NB4 (cell line): ENCODE measurements around the gene GNB1.
"Not testable (repeated sequence)": the region's sequence is repeated elsewhere in the genome, so short reads cannot be mapped to it uniquely, and the experiment has no call there.

Source experiments
- DNase-seq: peaks from one replicate; pipeline ENCODE4 v3.0.0; 2010; ENCODE audit warnings: low read depth
- H3K4me3 ChIP-seq: one replicate; pipeline ENCODE4 v1.5.1; 2011; ENCODE audit warnings: mild to moderate bottlenecking, low read depth, low read length, moderate library complexity
- CTCF ChIP-seq: IDR thresholded peaks from one replicate; pipeline ENCODE4 v1.5.1; 2012; ENCODE audit warnings: low read depth, low read length
- MAX ChIP-seq: IDR thresholded peaks from 2 replicates; pipeline ENCODE4 v1.6.1; 2011; ENCODE audit warnings: low read depth, low read length
- MYC ChIP-seq: IDR thresholded peaks from 2 replicates; pipeline ENCODE4 v1.6.1; 2011; ENCODE audit warnings: low read depth, low read length
- POLR2A ChIP-seq: IDR thresholded peaks from 2 replicates; pipeline ENCODE4 v1.6.1; 2011; ENCODE audit warnings: mild to moderate bottlenecking; ENCODE audit not compliant: insufficient read length; ENCODE audit errors: extremely low read depth

GNB1 gene

GRCh38 chr1:1869469-1869868, 21.4 kb downstream of the GNB1 start:
- no peak for TF ChIP-seq MYC
- no peak for TF ChIP-seq CTCF
- no peak for TF ChIP-seq POLR2A
- no peak for TF ChIP-seq MAX
- DNase-seq, result peak; percentile 63
- H3K4me3 ChIP-seq, result no peak overlapping the region

- no peak for DNase-seq
- H3K4me3 ChIP-seq, result no peak overlapping the region
- no peak for TF ChIP-seq CTCF
- no peak for TF ChIP-seq MAX
- TF ChIP-seq MYC, result no peak
- no peak for TF ChIP-seq POLR2A
Observed at GRCh38 chr1:1867164-1867563, 23.7 kb downstream of the GNB1 start.

GRCh38 chr1:1862905-1863547, 27.9 kb downstream of the GNB1 start:
- no peak overlapping the region for H3K4me3 ChIP-seq
- TF ChIP-seq POLR2A, result no peak
- TF ChIP-seq MAX, result no peak
- TF ChIP-seq CTCF, result no peak
- no peak for TF ChIP-seq MYC
- no peak for DNase-seq

- DNase-seq, H3K4me3 ChIP-seq: not testable (repeated sequence)
Observed at GRCh38 chr1:1861761-1862310, 29.1 kb downstream of the GNB1 start.

- TF ChIP-seq CTCF (no peak), POLR2A (no peak), MYC (no peak), MAX (no peak)
- no peak for DNase-seq
- H3K4me3 ChIP-seq, result no peak overlapping the region
Observed at GRCh38 chr1:1861339-1861730, 29.6 kb downstream of the GNB1 start.

- DNase-seq, H3K4me3 ChIP-seq: not testable (repeated sequence)
Observed at GRCh38 chr1:1859970-1860697, 30.8 kb downstream of the GNB1 start.
